NB4 (cell line): ENCODE measurements around the gene MARS1.

Experiments used
- MYC ChIP-seq: IDR thresholded peaks from 2 replicates; pipeline ENCODE4 v1.6.1; 2011; ENCODE audit warnings: low read depth, low read length
- TF ChIP-seq, protein P1 (sequence below): IDR thresholded peaks from one replicate; pipeline ENCODE4 v1.5.1; 2012; ENCODE audit warnings: low read depth, low read length

- TF ChIP-seq, protein P1, sequence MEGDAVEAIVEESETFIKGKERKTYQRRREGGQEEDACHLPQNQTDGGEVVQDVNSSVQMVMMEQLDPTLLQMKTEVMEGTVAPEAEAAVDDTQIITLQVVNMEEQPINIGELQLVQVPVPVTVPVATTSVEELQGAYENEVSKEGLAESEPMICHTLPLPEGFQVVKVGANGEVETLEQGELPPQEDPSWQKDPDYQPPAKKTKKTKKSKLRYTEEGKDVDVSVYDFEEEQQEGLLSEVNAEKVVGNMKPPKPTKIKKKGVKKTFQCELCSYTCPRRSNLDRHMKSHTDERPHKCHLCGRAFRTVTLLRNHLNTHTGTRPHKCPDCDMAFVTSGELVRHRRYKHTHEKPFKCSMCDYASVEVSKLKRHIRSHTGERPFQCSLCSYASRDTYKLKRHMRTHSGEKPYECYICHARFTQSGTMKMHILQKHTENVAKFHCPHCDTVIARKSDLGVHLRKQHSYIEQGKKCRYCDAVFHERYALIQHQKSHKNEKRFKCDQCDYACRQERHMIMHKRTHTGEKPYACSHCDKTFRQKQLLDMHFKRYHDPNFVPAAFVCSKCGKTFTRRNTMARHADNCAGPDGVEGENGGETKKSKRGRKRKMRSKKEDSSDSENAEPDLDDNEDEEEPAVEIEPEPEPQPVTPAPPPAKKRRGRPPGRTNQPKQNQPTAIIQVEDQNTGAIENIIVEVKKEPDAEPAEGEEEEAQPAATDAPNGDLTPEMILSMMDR = no peak
- TF ChIP-seq MYC = no peak
These were observed 20.5 kb upstream of the MARS1 start for GRCh38 chr12:57467212-57467874.
